PC-9 (cell line): ENCODE measurements around the gene WNK2.

Experiments
- EZH2 ChIP-seq: fragments of 200-600 bp; sonication (generic); IDR thresholded peaks from 2 replicates; pipeline ENCODE4 v1.8.0; 2017; ENCODE audit warnings: antibody characterized with exemption, low read depth
- TF ChIP-seq, protein P1 (sequence below): fragments of 200-600 bp; sonication (generic); conservative IDR thresholded peaks from 2 replicates; pipeline ENCODE4 v1.6.1; 2017; ENCODE audit warnings: mixed run types, antibody characterized with exemption, mild to moderate bottlenecking, moderate library complexity

DNA sequence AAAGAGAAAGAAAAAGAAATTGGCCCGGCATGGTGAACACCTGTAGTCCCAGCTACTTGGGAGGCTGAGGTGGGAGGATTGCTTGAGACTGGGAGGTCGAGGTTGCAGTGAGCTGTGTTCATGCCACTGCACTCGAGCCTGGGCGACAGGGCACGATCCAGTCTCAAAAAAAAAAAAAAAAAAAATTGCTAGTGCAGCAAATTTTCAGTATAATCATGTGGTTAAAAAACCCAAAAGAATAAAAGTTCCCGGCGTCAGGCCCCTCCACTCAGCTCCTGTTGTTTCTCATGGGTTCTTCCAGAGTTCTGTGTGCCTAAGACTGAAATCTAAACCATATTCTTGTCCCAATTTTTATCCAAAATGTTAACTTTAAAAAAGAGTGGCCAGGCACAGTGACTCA is 49.1 kb downstream of the WNK2 start:
- TF ChIP-seq, protein P1, sequence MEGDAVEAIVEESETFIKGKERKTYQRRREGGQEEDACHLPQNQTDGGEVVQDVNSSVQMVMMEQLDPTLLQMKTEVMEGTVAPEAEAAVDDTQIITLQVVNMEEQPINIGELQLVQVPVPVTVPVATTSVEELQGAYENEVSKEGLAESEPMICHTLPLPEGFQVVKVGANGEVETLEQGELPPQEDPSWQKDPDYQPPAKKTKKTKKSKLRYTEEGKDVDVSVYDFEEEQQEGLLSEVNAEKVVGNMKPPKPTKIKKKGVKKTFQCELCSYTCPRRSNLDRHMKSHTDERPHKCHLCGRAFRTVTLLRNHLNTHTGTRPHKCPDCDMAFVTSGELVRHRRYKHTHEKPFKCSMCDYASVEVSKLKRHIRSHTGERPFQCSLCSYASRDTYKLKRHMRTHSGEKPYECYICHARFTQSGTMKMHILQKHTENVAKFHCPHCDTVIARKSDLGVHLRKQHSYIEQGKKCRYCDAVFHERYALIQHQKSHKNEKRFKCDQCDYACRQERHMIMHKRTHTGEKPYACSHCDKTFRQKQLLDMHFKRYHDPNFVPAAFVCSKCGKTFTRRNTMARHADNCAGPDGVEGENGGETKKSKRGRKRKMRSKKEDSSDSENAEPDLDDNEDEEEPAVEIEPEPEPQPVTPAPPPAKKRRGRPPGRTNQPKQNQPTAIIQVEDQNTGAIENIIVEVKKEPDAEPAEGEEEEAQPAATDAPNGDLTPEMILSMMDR = no peak
- no peak for TF ChIP-seq EZH2
